Activated T-cell treated with anti-CD3 and anti-CD28 coated beads, Interleukin-2, amount 50 U/mL, for 4 hours (primary cell): Measurements from ENCODE around the gene TRIM14. TPM values are rescaled to one million over a fixed set of nuclear protein-coding genes. Genes with fewer than 3 reads are reported as not detected.

Experiments
- ATAC-seq, 2 donors: fragments of 200-7000 bp; cut with Tn5 transposase; one replicate each; pipeline ENCODE4 v1.10.0; 2021
- DNase-seq: peaks from one replicate; pipeline ENCODE4 v3.0.0-alpha.2; 2020
- H3K27me3 Mint-ChIP-seq: one replicate; pipeline ENCODE4 v1.8.0; 2021; ENCODE audit warnings: low read depth, mixed read lengths
- H3K36me3 Mint-ChIP-seq: one replicate; pipeline ENCODE4 v1.8.0; 2022; ENCODE audit warnings: mixed read lengths; ENCODE audit not compliant: insufficient read depth
- H3K4me1 Mint-ChIP-seq: one replicate; pipeline ENCODE4 v1.8.0; 2021; ENCODE audit warnings: low read depth, mixed read lengths
- H3K4me3 Mint-ChIP-seq: one replicate; pipeline ENCODE4 v1.8.0; 2021; ENCODE audit warnings: mild to moderate bottlenecking, moderate library complexity, mixed read lengths
- H3K9me3 Mint-ChIP-seq: one replicate; pipeline ENCODE4 v1.8.0; 2021; ENCODE audit warnings: mixed read lengths
- total RNA-seq, 3 donors: library from RNA; stranded (reverse); gene quantifications; one replicate each; pipeline ENCODE4 v1.2.1, GENCODE V29; 2021

The TRIM14 gene
- total RNA-seq, 3 donors from 2014 or later: 30.4 to 40.6 (median 32.5) TPM

GRCh38 chr9:98047002-98047401 is 72.0 kb downstream of the TRIM14 start:
- Mint-ChIP-seq H3K27me3 (no peaks in the 10 kb centered on the region), H3K9me3 (no peaks in the 10 kb centered on the region), H3K4me3 (peak overlapping the region; percentile 87), H3K36me3 (peaks cover 7% of the 10 kb centered on the region), H3K4me1 (peaks cover 18% of the 10 kb centered on the region)
- DNase-seq (no peak), ATAC-seq (no peak)

GRCh38 chr9:98046180-98046543 is 72.9 kb downstream of the TRIM14 start:
- no peak for ATAC-seq
- H3K36me3 Mint-ChIP-seq: peaks cover 7% of the 10 kb centered on the region

GRCh38 chr9:98045234-98046179 is 73.5 kb downstream of the TRIM14 start:
- Mint-ChIP-seq H3K36me3 (peaks cover 7% of the 10 kb centered on the region), H3K27me3 (peaks cover 1% of the 10 kb centered on the region), H3K4me3 (peak overlapping the region; percentile 87), H3K4me1 (peaks cover 18% of the 10 kb centered on the region), H3K9me3 (no peaks in the 10 kb centered on the region)
- DNase-seq: no peak
- ATAC-seq: peak; percentile 97 to 98

More at GRCh38 chr9:98046180-98046543, 72.9 kb downstream of the TRIM14 start:
- H3K9me3 Mint-ChIP-seq: no peaks in the 10 kb centered on the region
- H3K4me1 Mint-ChIP-seq: peaks cover 18% of the 10 kb centered on the region
- H3K27me3 Mint-ChIP-seq: no peaks in the 10 kb centered on the region
- H3K4me3 Mint-ChIP-seq: peak overlapping the region; percentile 87
- DNase-seq: no peak

- Mint-ChIP-seq H3K9me3 (no peaks in the 10 kb centered on the region), H3K4me3 (no peak overlapping the region), H3K27me3 (peaks cover 8% of the 10 kb centered on the region), H3K4me1 (peaks cover 18% of the 10 kb centered on the region), H3K36me3 (peaks cover 7% of the 10 kb centered on the region)
- DNase-seq: no peak
- no peak for ATAC-seq
These were observed 75.1 kb downstream of the TRIM14 start for GRCh38 chr9:98043915-98044314.

- DNase-seq (no peak), ATAC-seq (no peak)
- Mint-ChIP-seq H3K36me3 (no peaks in the 10 kb centered on the region), H3K4me1 (peaks cover 5% of the 10 kb centered on the region), H3K9me3 (no peaks in the 10 kb centered on the region), H3K27me3 (peaks cover 8% of the 10 kb centered on the region), H3K4me3 (no peak overlapping the region)
These were observed 78.8 kb downstream of the TRIM14 start for GRCh38 chr9:98040212-98040611.

GRCh38 chr9:98039607-98040017 is 79.4 kb downstream of the TRIM14 start:
- Mint-ChIP-seq H3K36me3 (no peaks in the 10 kb centered on the region), H3K27me3 (peaks cover 10% of the 10 kb centered on the region), H3K4me3 (no peak overlapping the region), H3K9me3 (no peaks in the 10 kb centered on the region), H3K4me1 (peaks cover 4% of the 10 kb centered on the region)
- DNase-seq (no peak), ATAC-seq (no peak)

- Mint-ChIP-seq H3K4me3 (no peak overlapping the region), H3K27me3 (peaks cover 10% of the 10 kb centered on the region), H3K9me3 (no peaks in the 10 kb centered on the region), H3K36me3 (no peaks in the 10 kb centered on the region), H3K4me1 (peaks cover 7% of the 10 kb centered on the region)
- ATAC-seq: no peak
- DNase-seq: no peak
These were observed 80.1 kb downstream of the TRIM14 start for GRCh38 chr9:98038958-98039357.

GRCh38 chr9:98037357-98037756 is 81.7 kb downstream of the TRIM14 start:
- H3K9me3 Mint-ChIP-seq: no peaks in the 10 kb centered on the region
- ATAC-seq: no peak
- no peaks in the 10 kb centered on the region for H3K36me3 Mint-ChIP-seq
- no peak overlapping the region for H3K4me3 Mint-ChIP-seq
- DNase-seq: no peak
- H3K4me1 Mint-ChIP-seq: peaks cover 10% of the 10 kb centered on the region
- H3K27me3 Mint-ChIP-seq: peaks cover 10% of the 10 kb centered on the region

- Mint-ChIP-seq H3K9me3 (no peaks in the 10 kb centered on the region), H3K27me3 (peaks cover 2% of the 10 kb centered on the region), H3K36me3 (peaks cover 1% of the 10 kb centered on the region), H3K4me3 (no peak overlapping the region), H3K4me1 (peaks cover 10% of the 10 kb centered on the region)
- ATAC-seq: peak; percentile 99 to 100
- DNase-seq: peak; percentile 94
These were observed 84.2 kb downstream of the TRIM14 start for GRCh38 chr9:98034593-98035546.

GRCh38 chr9:98031935-98032334 is 87.1 kb downstream of the TRIM14 start:
- Mint-ChIP-seq H3K9me3 (no peaks in the 10 kb centered on the region), H3K27me3 (peaks cover 1% of the 10 kb centered on the region)
- no peak for DNase-seq

GRCh38 chr9:98031169-98031568 is 87.9 kb downstream of the TRIM14 start:
- DNase-seq (no peak), ATAC-seq (no peak)
- Mint-ChIP-seq H3K27me3 (peaks cover 1% of the 10 kb centered on the region), H3K4me1 (peaks cover 10% of the 10 kb centered on the region), H3K9me3 (no peaks in the 10 kb centered on the region), H3K36me3 (peaks cover 4% of the 10 kb centered on the region), H3K4me3 (no peak overlapping the region)

More at GRCh38 chr9:98031935-98032334, 87.1 kb downstream of the TRIM14 start:
- no peak for ATAC-seq
- Mint-ChIP-seq H3K4me1 (peaks cover 10% of the 10 kb centered on the region), H3K4me3 (no peak overlapping the region), H3K36me3 (peaks cover 1% of the 10 kb centered on the region)

GRCh38 chr9:98024702-98025101 is 94.3 kb downstream of the TRIM14 start:
- ATAC-seq: no peak
- H3K9me3 Mint-ChIP-seq: no peaks in the 10 kb centered on the region
- no peaks in the 10 kb centered on the region for H3K27me3 Mint-ChIP-seq
- H3K4me1 Mint-ChIP-seq: peaks cover 2% of the 10 kb centered on the region
- H3K4me3 Mint-ChIP-seq: no peak overlapping the region
- H3K36me3 Mint-ChIP-seq: peaks cover 14% of the 10 kb centered on the region
- no peak for DNase-seq

GRCh38 chr9:98022447-98022846 is 96.6 kb downstream of the TRIM14 start:
- Mint-ChIP-seq H3K4me1 (peaks cover 2% of the 10 kb centered on the region), H3K9me3 (no peaks in the 10 kb centered on the region), H3K4me3 (no peak overlapping the region), H3K36me3 (peaks cover 28% of the 10 kb centered on the region), H3K27me3 (no peaks in the 10 kb centered on the region)
- ATAC-seq (no peak), DNase-seq (no peak)

- peaks cover 2% of the 10 kb centered on the region for H3K4me1 Mint-ChIP-seq
- ATAC-seq (no peak), DNase-seq (no peak)
- H3K36me3 Mint-ChIP-seq: peaks cover 35% of the 10 kb centered on the region
- no peaks in the 10 kb centered on the region for H3K27me3 Mint-ChIP-seq
- H3K4me3 Mint-ChIP-seq: no peak overlapping the region
- H3K9me3 Mint-ChIP-seq: no peaks in the 10 kb centered on the region
These were observed 97.5 kb downstream of the TRIM14 start for GRCh38 chr9:98021306-98022040.
